HG02970 (cell line): ENCODE results near the gene LGR6.
"Not testable (repeated sequence)": the region's sequence is repeated elsewhere in the genome, so short reads cannot be mapped to it uniquely, and the experiment has no call there.

Source experiments
- ATAC-seq: cut with Tn5 transposase; IDR thresholded peaks from one replicate; pipeline ENCODE4 v1.9.1; 2021; ENCODE audit warnings: mild to moderate bottlenecking, moderate library complexity, moderate number of reproducible peaks; ENCODE audit not compliant: unreplicated experiment, low FRiP score

Gene LGR6

GRCh38 chr1:202235003-202235660, 41.5 kb downstream of the LGR6 start:
- no peak for ATAC-seq

GRCh38 chr1:202235856-202236837, 42.5 kb downstream of the LGR6 start:
- no peak for ATAC-seq

DNA sequence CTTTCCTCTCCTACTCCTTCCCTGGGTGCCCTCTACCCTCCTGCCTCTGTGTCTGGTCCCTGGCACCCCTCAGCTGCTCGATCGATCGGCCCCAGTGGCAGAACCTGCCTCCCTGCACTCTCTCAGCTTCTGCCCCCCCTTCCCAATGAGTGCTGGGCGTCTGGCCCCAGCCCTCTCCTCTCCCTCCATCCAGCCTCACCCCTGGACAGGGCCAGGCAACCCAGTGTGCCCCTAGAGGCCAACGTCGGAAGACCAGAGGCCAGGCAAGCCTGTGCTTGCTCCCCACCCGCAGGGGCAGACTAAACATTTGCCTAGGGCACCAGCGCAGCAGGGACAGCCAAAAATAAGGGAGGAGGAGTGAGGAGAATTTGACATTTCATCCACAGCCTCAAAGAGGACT, 43.5 kb downstream of the LGR6 start:
- ATAC-seq: no peak

GRCh38 chr1:202238914-202239313, 45.3 kb downstream of the LGR6 start:
- no peak for ATAC-seq

DNA sequence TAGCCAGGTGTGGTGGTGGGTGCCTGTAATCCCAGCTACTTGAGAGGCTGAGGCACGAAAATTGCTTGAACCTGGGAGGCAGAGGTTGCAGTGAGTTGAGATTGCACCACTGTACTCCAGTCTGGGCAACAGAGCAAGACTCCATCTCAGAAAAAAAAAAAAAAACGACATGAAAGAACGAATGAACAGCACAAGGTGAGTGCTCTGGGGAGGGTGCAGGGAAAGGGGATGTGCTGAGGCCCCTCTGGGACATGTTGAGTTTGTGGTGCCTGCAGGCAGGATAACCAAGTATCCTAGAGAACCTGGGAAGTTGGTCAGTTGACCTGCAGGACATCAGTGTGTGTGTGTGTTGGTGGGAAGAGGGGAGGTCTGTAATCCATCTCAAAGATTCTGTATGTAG, 46.6 kb downstream of the LGR6 start:
- ATAC-seq: not testable (repeated sequence)

GRCh38 chr1:202240956-202241355, 47.4 kb downstream of the LGR6 start:
- no peak for ATAC-seq

- ATAC-seq: no peak
Measured at GRCh38 chr1:202241376-202242079, 47.9 kb downstream of the LGR6 start.

DNA sequence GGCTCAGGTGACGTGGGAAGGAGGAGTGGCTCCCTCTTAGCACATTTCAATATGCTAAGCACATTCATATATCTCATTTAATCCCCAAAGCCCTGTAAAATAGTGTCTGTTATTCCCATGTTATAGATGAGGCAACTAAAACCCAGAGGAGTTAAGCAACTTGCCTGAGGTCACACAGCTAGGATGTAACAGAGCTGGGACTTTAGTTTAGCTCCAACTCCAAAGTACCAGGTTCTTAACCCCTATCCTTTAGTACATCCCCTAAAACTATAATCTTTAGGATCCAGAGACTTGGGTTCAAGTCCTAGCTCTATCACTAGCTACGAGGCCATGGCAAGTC, 48.5 kb downstream of the LGR6 start:
- ATAC-seq: no peak

GRCh38 chr1:202243006-202243405, 49.4 kb downstream of the LGR6 start:
- ATAC-seq: no peak

- ATAC-seq: no peak
Measured at GRCh38 chr1:202244841-202245261, 51.3 kb downstream of the LGR6 start.

DNA sequence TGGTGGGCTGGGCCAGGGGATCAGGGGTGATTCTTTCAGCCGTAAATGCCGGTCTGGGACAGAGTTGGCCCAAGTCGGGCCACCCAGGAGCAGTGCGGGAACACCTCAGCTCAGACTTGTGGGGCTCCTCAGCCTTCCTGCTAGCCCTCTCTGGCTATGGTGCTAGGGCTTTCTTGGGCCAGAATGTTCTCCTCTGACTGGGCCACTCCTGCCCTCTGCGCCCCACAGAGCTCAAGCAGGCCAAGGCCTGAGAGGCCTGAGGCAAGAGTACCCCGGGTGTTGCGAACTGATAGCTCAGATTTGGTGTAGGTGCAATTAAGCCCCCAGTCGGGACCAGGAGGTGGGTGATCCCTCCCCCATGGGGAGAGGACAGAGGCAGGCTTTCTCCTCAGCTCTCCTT, 51.8 kb downstream of the LGR6 start:
- no peak for ATAC-seq

- no peak for ATAC-seq
Measured at GRCh38 chr1:202247104-202247503, 53.5 kb downstream of the LGR6 start.

- no peak for ATAC-seq
Measured at GRCh38 chr1:202247837-202248795, 54.5 kb downstream of the LGR6 start.

- ATAC-seq: no peak
Measured at GRCh38 chr1:202248861-202249260, 55.3 kb downstream of the LGR6 start.

DNA sequence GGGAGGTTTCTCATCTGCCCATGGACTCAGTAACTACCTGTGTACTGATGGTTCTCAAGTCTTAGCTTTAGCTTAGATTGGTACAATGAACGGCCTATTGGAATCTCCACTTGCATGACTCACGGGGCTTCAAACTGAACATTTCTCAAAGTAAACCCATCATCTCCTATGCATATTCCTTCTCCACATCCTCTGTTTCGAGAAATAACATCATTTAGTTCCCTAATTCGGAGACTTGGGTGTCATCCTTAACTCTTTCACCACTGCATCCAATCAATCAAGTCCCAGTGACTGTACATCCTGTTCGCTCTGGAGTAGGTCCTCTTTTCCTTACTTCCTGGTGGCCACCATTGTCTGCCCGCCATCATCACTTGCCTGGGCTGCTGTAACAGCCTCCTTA, 55.8 kb downstream of the LGR6 start:
- no peak for ATAC-seq

- ATAC-seq: no peak
Measured at GRCh38 chr1:202249846-202250245, 56.2 kb downstream of the LGR6 start.

GRCh38 chr1:202250982-202251381, 57.4 kb downstream of the LGR6 start:
- ATAC-seq: no peak

- no peak for ATAC-seq
Measured at GRCh38 chr1:202251424-202252256, 58.0 kb downstream of the LGR6 start.

DNA sequence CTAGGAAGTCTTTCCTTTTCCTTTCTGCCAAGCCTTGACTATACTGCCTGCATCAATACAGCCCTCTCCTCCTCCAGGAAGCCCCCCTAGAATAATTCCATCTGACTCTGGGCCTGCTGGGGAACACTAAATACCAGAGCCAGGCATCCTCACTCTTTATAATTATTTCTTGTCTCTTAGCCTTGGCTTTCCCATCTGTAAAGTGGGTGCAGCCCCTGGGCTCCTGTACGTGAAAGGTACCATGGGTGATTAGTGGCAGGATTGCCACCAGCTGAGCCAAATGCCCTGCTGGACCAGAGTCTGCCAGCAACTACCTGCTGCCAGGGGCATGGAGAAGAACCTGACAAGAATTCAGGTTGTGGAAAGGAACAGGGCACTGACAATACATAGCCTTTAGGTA, 58.7 kb downstream of the LGR6 start:
- no peak for ATAC-seq
